Measurements from ENCODE around the gene C1orf56.

The C1orf56 gene

GRCh38 chr1:151047925-151048644 is 534 bp downstream of the C1orf56 start:
- peak; percentile 74 for DNase-seq
- H3K9me3 Mint-ChIP-seq = no peaks in the 10 kb centered on the region
- peak overlapping the region; percentile 90 for H3K4me3 Mint-ChIP-seq
- no peaks in the 10 kb centered on the region for H3K27me3 Mint-ChIP-seq
- peak overlapping the region; percentile 92 for H3K27ac Mint-ChIP-seq
- H3K36me3 Mint-ChIP-seq (ENCODE audit: low read depth) = peaks cover 45% of the 10 kb centered on the region
- H3K4me1 Mint-ChIP-seq (ENCODE audit: low read depth) = peaks cover 69% of the 10 kb centered on the region

- H3K36me3 Mint-ChIP-seq (ENCODE audit: low read depth) = peaks cover 50% of the 10 kb centered on the region
- H3K9me3 Mint-ChIP-seq = no peaks in the 10 kb centered on the region
- peak overlapping the region; percentile 90 for H3K4me3 Mint-ChIP-seq
- DNase-seq = no peak
- peak overlapping the region; percentile 92 for H3K27ac Mint-ChIP-seq
- H3K27me3 Mint-ChIP-seq = no peaks in the 10 kb centered on the region
- peaks cover 66% of the 10 kb centered on the region for H3K4me1 Mint-ChIP-seq (ENCODE audit: low read depth)
Observed at GRCh38 chr1:151048645-151049032, 1.1 kb downstream of the C1orf56 start.

DNA sequence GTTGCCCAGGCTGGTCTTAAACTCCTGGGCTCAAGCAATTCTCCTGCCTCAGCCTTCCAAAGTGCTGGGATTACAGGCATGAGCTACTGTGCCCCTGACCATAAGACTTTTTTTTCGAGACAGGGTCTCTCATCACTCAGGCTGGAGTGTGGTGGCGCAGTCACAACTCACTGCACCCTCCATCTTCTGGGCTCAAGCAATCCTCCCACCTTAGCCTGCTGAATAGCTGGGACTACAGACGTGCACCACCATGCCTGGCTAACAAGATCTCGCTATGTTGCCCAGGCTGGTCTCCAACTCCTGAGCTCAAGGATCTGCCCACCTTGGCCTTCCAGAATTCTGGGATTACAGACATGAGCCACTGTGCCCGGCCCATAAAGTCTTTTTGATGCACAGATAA is 1.9 kb downstream of the C1orf56 start:
- DNase-seq = no peak

GRCh38 chr1:151050051-151050688 is 2.6 kb downstream of the C1orf56 start:
- no peak for DNase-seq
- Mint-ChIP-seq H3K27me3 (no peaks in the 10 kb centered on the region), H3K36me3 (ENCODE audit: low read depth) (peaks cover 66% of the 10 kb centered on the region), H3K27ac (peak overlapping the region; percentile 81), H3K9me3 (no peaks in the 10 kb centered on the region), H3K4me3 (no peak overlapping the region), H3K4me1 (ENCODE audit: low read depth) (peaks cover 76% of the 10 kb centered on the region)

More for the DNA sequence above, 1.9 kb downstream of the C1orf56 start:
- H3K36me3 Mint-ChIP-seq (ENCODE audit: low read depth) = peaks cover 58% of the 10 kb centered on the region
- H3K27me3 Mint-ChIP-seq = no peaks in the 10 kb centered on the region
- H3K4me1 Mint-ChIP-seq (ENCODE audit: low read depth) = peaks cover 69% of the 10 kb centered on the region
- peak overlapping the region; percentile 67 for H3K27ac Mint-ChIP-seq
- H3K4me3 Mint-ChIP-seq = peak overlapping the region; percentile 25
- H3K9me3 Mint-ChIP-seq = no peaks in the 10 kb centered on the region

DNA sequence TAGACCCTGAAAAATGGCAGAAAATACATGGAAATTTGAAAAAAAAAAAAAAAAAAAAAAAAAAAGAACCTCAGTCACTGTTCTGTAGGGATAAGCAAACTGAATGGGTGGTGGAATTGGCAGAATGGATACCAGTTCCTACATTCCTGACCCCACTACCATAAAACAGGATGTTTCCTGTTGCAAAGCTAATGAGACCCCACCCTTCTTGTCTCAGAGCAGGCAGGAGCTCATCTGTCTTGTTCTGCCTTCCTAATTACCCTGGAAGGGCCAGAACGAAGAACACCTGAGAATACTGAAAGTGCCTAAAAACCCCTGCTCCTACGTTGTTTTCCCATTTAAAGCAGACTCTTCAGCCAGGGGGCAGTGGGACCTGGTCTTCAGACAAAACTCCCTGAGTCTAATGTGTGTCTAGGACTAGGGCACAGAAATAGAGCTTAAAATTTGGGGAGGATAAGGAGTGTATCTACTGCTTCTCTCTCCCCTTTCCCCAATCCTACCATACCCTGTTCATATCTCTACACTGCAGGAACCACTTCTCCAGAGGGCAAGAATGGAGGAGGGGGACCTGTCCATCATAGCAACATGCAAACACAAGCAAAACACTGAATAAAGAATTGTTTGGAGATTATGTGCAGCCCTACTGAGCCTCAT is 3.9 kb downstream of the C1orf56 start:
- Mint-ChIP-seq H3K9me3 (no peaks in the 10 kb centered on the region), H3K27ac (peak overlapping the region; percentile 81), H3K4me3 (no peak overlapping the region), H3K36me3 (ENCODE audit: low read depth) (peaks cover 74% of the 10 kb centered on the region), H3K27me3 (no peaks in the 10 kb centered on the region), H3K4me1 (ENCODE audit: low read depth) (peaks cover 82% of the 10 kb centered on the region)
- no peak for DNase-seq

GRCh38 chr1:151054971-151055547 is 7.5 kb downstream of the C1orf56 start:
- H3K36me3 Mint-ChIP-seq (ENCODE audit: low read depth) = peaks cover 98% of the 10 kb centered on the region
- no peaks in the 10 kb centered on the region for H3K27me3 Mint-ChIP-seq
- DNase-seq = no peak
- peak overlapping the region; percentile 98 for H3K27ac Mint-ChIP-seq
- H3K4me1 Mint-ChIP-seq (ENCODE audit: low read depth) = peaks cover 65% of the 10 kb centered on the region
- peak overlapping the region; percentile 90 for H3K4me3 Mint-ChIP-seq
- H3K9me3 Mint-ChIP-seq = no peaks in the 10 kb centered on the region

- DNase-seq = no peak
- no peaks in the 10 kb centered on the region for H3K27me3 Mint-ChIP-seq
- peaks cover 96% of the 10 kb centered on the region for H3K36me3 Mint-ChIP-seq (ENCODE audit: low read depth)
- H3K9me3 Mint-ChIP-seq = no peaks in the 10 kb centered on the region
- H3K27ac Mint-ChIP-seq = peak overlapping the region; percentile 98
- peaks cover 66% of the 10 kb centered on the region for H3K4me1 Mint-ChIP-seq (ENCODE audit: low read depth)
- H3K4me3 Mint-ChIP-seq = peak overlapping the region; percentile 90
Observed at GRCh38 chr1:151055581-151055980, 8.0 kb downstream of the C1orf56 start.

DNA sequence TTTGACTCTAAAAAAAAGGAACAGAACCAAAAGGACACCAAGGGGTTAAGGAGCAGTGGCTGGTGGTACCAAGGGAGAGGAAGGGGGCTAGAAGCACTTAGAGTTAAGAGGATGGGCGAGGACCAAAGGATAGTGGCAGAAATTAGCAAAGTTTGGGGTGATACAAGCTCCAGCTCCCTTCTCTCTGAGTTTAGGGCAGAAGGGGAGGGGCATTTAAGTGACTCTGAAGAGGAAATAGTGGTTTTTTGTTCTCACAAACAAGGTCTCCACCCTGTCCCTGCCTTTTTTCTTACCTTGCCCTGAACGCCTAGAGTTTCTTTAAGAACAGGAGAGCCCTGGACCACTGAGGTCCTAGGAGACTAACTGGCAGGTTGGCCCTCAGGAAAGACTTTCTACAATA is 8.6 kb downstream of the C1orf56 start:
- H3K4me3 Mint-ChIP-seq = peak overlapping the region; percentile 90
- no peaks in the 10 kb centered on the region for H3K9me3 Mint-ChIP-seq
- peaks cover 91% of the 10 kb centered on the region for H3K36me3 Mint-ChIP-seq (ENCODE audit: low read depth)
- H3K27me3 Mint-ChIP-seq = no peaks in the 10 kb centered on the region
- no peak for DNase-seq
- H3K4me1 Mint-ChIP-seq (ENCODE audit: low read depth) = peaks cover 67% of the 10 kb centered on the region
- peak overlapping the region; percentile 98 for H3K27ac Mint-ChIP-seq

- Mint-ChIP-seq H3K27ac (peak overlapping the region; percentile 98), H3K36me3 (ENCODE audit: low read depth) (peaks cover 65% of the 10 kb centered on the region), H3K9me3 (no peaks in the 10 kb centered on the region), H3K4me1 (ENCODE audit: low read depth) (peaks cover 68% of the 10 kb centered on the region), H3K4me3 (peak overlapping the region; percentile 90), H3K27me3 (no peaks in the 10 kb centered on the region)
- DNase-seq = peak; percentile 43
Observed at GRCh38 chr1:151058692-151059091, 11.1 kb downstream of the C1orf56 start.

DNA sequence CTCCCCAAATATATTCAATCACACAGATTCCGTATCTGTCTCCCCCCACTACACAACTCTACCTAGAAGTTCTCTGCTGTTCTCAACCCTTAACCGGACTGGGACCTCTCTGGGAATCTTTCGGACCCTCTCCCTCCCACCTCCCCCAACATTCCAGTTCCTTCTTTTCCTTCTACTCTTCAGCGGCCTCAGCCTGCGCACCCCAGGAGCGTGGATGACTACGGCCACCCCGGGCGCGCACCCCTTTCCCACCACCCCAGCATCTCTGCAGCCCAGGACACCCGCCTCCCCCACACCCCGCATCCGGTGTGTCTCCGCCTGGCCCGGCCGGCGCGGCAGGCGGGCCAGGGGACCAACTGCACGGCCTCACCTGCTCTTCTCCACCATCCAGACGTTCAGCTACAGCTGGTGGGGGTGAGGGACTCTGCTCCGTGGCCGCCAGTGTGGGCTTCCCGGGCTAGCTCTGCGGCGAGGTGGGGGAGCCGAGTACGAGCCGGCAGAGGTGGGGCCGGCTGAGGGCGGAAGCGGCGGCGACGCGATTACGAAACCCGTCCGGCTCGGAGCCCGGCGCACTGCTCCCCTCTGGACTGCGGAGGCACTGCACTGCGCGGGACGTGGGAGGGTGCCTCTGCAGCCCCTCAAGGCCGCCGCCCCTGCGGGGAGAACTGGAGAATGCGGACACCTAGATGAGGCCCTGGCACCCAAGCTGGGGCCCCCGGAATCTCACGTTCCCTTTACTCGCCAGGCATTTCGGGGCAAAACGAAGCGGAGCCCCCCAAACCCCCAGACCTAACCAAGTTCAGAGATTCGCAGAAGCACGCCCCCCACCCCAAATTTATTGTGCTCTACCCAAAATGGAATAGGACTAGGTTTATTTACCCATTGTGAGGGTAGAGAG is 11.8 kb downstream of the C1orf56 start, which contains the start of gene CDC42SE1:
Gene CDC42SE1 (minus strand): TSS at position 514 of the 898 bp plus-strand sequence. CDS start 3,892 bp downstream, outside the sequence.
- peak within 1 kb of the TSS; percentile 98 for H3K27ac Mint-ChIP-seq
- no peaks in the 10 kb centered on the region for H3K9me3 Mint-ChIP-seq
- H3K4me1 Mint-ChIP-seq (ENCODE audit: low read depth) = peaks cover 64% of the 10 kb centered on the region
- H3K27me3 Mint-ChIP-seq = no peaks in the 10 kb centered on the region
- peak within 1 kb of the TSS; percentile 90 for H3K4me3 Mint-ChIP-seq
- peaks cover 58% of the 10 kb centered on the region for H3K36me3 Mint-ChIP-seq (ENCODE audit: low read depth)
- peak; percentile 90 for DNase-seq

GRCh38 chr1:151060007-151060656 is 12.6 kb downstream of the C1orf56 start, which contains the start of gene MLLT11:
MLLT11 (plus strand) TSS chr1:151060397; CDS start chr1:151067225, 6,828 bp downstream.
- Mint-ChIP-seq H3K27me3 (no peaks in the 10 kb centered on the region), H3K36me3 (ENCODE audit: low read depth) (peaks cover 51% of the 10 kb centered on the region), H3K4me1 (ENCODE audit: low read depth) (peaks cover 57% of the 10 kb centered on the region), H3K27ac (peak within 1 kb of the TSS; percentile 98), H3K4me3 (peak within 1 kb of the TSS; percentile 90), H3K9me3 (no peaks in the 10 kb centered on the region)
- DNase-seq = peak; percentile 59

DNA sequence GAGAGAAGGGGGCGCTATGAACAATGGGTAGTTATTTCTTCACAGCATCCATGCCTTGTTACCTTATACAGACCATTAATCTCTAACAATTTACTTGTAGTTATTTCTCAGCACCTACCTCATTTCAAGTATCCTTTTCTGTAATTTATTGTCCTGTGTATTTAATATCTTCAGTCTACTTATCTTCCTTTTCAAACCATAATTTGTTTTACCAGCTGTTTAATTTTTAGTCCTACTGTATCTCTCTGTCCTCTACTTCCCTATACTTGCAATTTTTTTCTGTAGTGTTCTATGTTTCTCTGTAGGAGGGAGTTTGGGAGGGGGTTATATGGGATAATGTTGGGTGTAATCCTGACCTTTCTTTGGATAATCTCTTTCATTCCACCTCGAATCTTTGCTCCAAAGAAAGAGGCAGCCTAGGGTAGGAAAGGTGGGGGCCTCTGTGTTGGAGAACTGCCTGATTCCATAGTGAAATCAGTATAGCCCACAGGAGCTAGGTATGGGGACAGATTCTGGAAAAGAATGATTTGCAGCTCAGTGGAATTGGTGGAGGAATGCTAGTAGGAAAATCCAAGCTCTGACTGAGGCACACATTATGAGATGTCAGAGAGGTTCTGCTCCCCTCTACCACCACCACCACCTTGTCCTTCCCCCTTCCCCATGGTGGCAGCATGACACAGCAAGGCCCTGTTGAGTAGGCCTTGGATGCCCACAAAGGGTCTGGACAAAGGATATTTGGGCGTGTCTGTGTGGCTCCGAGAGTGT is 13.3 kb downstream of the C1orf56 start:
- Mint-ChIP-seq H3K9me3 (no peaks in the 10 kb centered on the region), H3K27me3 (no peaks in the 10 kb centered on the region), H3K4me3 (peak overlapping the region; percentile 90), H3K27ac (peak overlapping the region; percentile 98), H3K4me1 (ENCODE audit: low read depth) (peaks cover 50% of the 10 kb centered on the region), H3K36me3 (ENCODE audit: low read depth) (peaks cover 44% of the 10 kb centered on the region)
- no peak for DNase-seq

DNA sequence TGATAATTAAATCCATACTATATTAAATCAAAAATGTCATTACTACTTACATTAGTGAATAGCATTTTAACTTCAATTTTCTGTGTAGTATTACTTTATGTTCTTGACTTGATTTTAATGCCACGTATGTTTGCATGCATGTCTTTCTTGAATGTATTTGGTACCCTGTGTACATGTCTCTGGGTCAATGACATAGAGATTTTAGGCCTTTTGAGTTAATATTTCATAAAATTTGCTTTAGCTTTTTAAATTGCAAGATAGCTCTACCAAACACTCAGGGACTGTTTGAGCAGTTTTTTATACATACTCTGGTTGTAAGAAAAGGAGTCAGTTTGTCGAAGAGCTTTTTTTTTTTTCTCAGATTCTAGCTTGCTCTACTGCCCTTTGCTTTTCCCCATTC is 14.2 kb downstream of the C1orf56 start:
- H3K27ac Mint-ChIP-seq = no peak overlapping the region
- H3K27me3 Mint-ChIP-seq = no peaks in the 10 kb centered on the region
- H3K4me3 Mint-ChIP-seq = peak overlapping the region; percentile 90
- H3K36me3 Mint-ChIP-seq (ENCODE audit: low read depth) = peaks cover 38% of the 10 kb centered on the region
- H3K9me3 Mint-ChIP-seq = no peaks in the 10 kb centered on the region
- peaks cover 41% of the 10 kb centered on the region for H3K4me1 Mint-ChIP-seq (ENCODE audit: low read depth)
- DNase-seq = no peak
